ENCODE data around the gene IRF7.

DNA sequence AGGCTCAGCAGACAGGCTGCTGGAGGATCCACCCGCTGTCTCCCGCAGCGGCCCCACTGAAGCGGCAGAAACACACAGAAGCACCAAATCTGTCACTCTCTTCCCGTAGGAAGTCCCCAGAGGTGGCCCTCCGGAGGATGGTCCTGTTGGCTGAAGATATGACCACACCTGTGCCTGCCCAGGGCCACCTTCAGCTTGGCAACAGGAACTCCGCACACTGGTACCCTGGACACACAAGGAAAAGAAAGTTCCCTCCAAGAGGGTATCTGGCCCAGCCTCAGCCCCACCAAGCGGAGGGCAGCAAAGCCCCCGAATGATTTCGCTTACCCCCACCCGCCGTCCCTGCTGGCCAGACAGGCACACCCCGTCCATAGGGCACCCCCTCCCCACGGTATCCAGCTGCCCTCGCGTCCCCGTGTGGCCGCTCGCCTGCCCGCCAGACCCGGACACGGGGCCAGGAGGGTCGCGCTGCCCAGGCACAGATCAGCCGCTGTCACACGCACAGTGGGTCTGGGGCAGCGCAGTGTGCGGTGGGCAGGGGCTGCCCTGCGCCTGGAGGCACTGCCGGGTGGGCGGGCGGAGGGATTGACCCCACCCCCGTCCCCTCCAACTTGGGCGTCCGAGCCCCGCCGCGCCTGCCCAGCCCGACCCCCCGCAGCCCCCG lies 48.0 kb downstream of the IRF7 start:
- TF ChIP-seq EZH2 (IDR thresholded peaks at IDR 0.05; ENCODE audit: insufficient read depth, poor library complexity, severe bottlenecking) (no peak), EZH2phosphoT487 (IDR thresholded peaks at IDR 0.05; ENCODE audit: insufficient read depth, low read depth) (no peak)

Measured in GM23248 (cell line).